Caco-2 (cell line): ENCODE measurements around the gene PRR5. TPM values are rescaled to one million over a fixed set of nuclear protein-coding genes. Genes with fewer than 3 reads are reported as not detected.

Experiments used
- BruUV-seq: library from RNA; stranded (reverse); fragments of 400-500 nt; replicated peaks from 2 replicates; lab custom pipeline; 2021; lab: Mats Ljungman, UMichigan
- CTCF ChIA-PET: fragments of 300-600 bp; sonication (Branson Sonifier 250); formaldehyde crosslinking; loops from one replicate; lab custom pipeline; 2022; ENCODE audit warnings: antibody characterized with exemption; lab: Charles Lee
- POLR2A ChIA-PET: fragments of 300-600 bp; sonication (Branson Sonifier 250); formaldehyde crosslinking; loops from one replicate; lab custom pipeline; 2022; ENCODE audit warnings: antibody characterized with exemption; lab: Charles Lee
- DNase-seq, 2 experiments: peaks; one replicate each; pipeline versions ENCODE4 v3.0.0 to v3.0.0-alpha.2; 2020 to 2022
- H3K27me3 ChIP-seq: replicated peaks from 2 replicates; pipeline ENCODE4 v1.6.0; 2011; ENCODE audit warnings: low read length; ENCODE audit not compliant: control insufficient read depth, insufficient read depth
- H3K36me3 ChIP-seq: 2 replicates; pipeline ENCODE4 v1.5.1; 2011; ENCODE audit warnings: low read length; ENCODE audit not compliant: control insufficient read depth, insufficient read depth
- H3K4me1 ChIP-seq: fragments of 250-450 bp; sonication (Bioruptor Pico); 2 replicates; pipeline ENCODE4 v1.5.1; 2020; ENCODE audit warnings: mild to moderate bottlenecking
- H3K4me3 ChIP-seq: 2 replicates; pipeline ENCODE4 v1.5.1; 2011; ENCODE audit warnings: low read depth, mild to moderate bottlenecking, control low read depth, low read length
- H3K9me3 ChIP-seq: fragments of 250-450 bp; sonication (Bioruptor Pico); 2 replicates; pipeline ENCODE4 v1.5.1; 2020; ENCODE audit warnings: mild to moderate bottlenecking, moderate library complexity
- H3K27ac Mint-ChIP-seq: one replicate; pipeline ENCODE4 v1.8.0; 2022; ENCODE audit warnings: mixed read lengths; ENCODE audit not compliant: unreplicated experiment
- H3K27me3 Mint-ChIP-seq: one replicate; pipeline ENCODE4 v1.8.0; 2022; ENCODE audit warnings: mixed read lengths; ENCODE audit not compliant: insufficient read depth, unreplicated experiment
- H3K36me3 Mint-ChIP-seq: one replicate; pipeline ENCODE4 v1.8.0; 2022; ENCODE audit warnings: mild to moderate bottlenecking, mixed read lengths; ENCODE audit not compliant: insufficient read depth, unreplicated experiment
- H3K4me1 Mint-ChIP-seq: one replicate; pipeline ENCODE4 v1.8.0; 2022; ENCODE audit warnings: low read depth, mixed read lengths; ENCODE audit not compliant: unreplicated experiment
- H3K4me3 Mint-ChIP-seq: one replicate; pipeline ENCODE4 v1.8.0; 2022; ENCODE audit warnings: mild to moderate bottlenecking, moderate library complexity, mixed read lengths; ENCODE audit not compliant: unreplicated experiment
- H3K9me3 Mint-ChIP-seq: one replicate; pipeline ENCODE4 v1.8.0; 2022; ENCODE audit warnings: mixed read lengths; ENCODE audit not compliant: unreplicated experiment
- CTCF ChIP-seq, 2 experiments: fragments of 200-600 bp in 1 of 2; IDR thresholded peaks; 1 replicate in 1 of 2; 2 replicates in 1 of 2; pipeline versions ENCODE4 v1.5.1 to v1.8.0; 2011 to 2022; ENCODE audit warnings: antibody characterized with exemption in 1 of 2, control low read depth in 1 of 2, inconsistent platforms in 1 of 2, low read depth in 1 of 2, low read length in 1 of 2, mild to moderate bottlenecking in 1 of 2, moderate library complexity in 1 of 2; ENCODE audit not compliant: insufficient read depth in 1 of 2, severe bottlenecking in 1 of 2, unreplicated experiment in 1 of 2
- intact Hi-C: fragments of 100-400 bp; cut with micrococcal nuclease; formaldehyde crosslinking; loops from one replicate; pipeline ENCODE4 v1.10.0; 2022; ENCODE audit not compliant: unreplicated experiment
- total RNA-seq: library from RNA; stranded (reverse); gene quantifications from 2 replicates; pipeline ENCODE4 v1.2.3, GENCODE V29; 2022

Gene PRR5
- total RNA-seq, 1 experiment from 2014 or later = 82.8 TPM

GRCh38 chr22:44665115-44665514 is 36.9 kb upstream of the PRR5 start:
- CTCF ChIA-PET = no interaction called here
- DNase-seq = no peak

GRCh38 chr22:44666207-44666585 is 35.8 kb upstream of the PRR5 start:
- no peaks in the 10 kb centered on the region for H3K36me3 ChIP-seq
- Mint-ChIP-seq H3K27ac (no peak overlapping the region), H3K36me3 (no peaks in the 10 kb centered on the region), H3K27me3 (no peaks in the 10 kb centered on the region), H3K4me3 (no peak overlapping the region), H3K9me3 (no peaks in the 10 kb centered on the region), H3K4me1 (no peaks in the 10 kb centered on the region)
- BruUV-seq = no TSS peak
- CTCF ChIA-PET = no interaction called here
- H3K27me3 ChIP-seq = no peaks in the 10 kb centered on the region
- no peak for DNase-seq
- POLR2A ChIA-PET = no interaction called here
- intact Hi-C loops = no loop called here
- TF ChIP-seq CTCF (IDR thresholded peaks at IDR 0.05; ENCODE audit: insufficient read depth in 1 of 2, low read depth in 1 of 2, low read length in 1 of 2, severe bottlenecking in 1 of 2, unreplicated experiment in 1 of 2) = no peak
- H3K9me3 ChIP-seq = no peaks in the 10 kb centered on the region
- peaks cover 14% of the 10 kb centered on the region for H3K4me1 ChIP-seq
- H3K4me3 ChIP-seq = no peak overlapping the region

More at GRCh38 chr22:44665115-44665514, 36.9 kb upstream of the PRR5 start:
- H3K4me3 ChIP-seq = no peak overlapping the region
- POLR2A ChIA-PET = no interaction called here
- BruUV-seq = no TSS peak
- peaks cover 14% of the 10 kb centered on the region for H3K4me1 ChIP-seq
- H3K4me3 Mint-ChIP-seq = no peak overlapping the region
- H3K9me3 ChIP-seq = no peaks in the 10 kb centered on the region
- H3K9me3 Mint-ChIP-seq = no peaks in the 10 kb centered on the region
- intact Hi-C loops = no loop called here
- no peaks in the 10 kb centered on the region for H3K36me3 ChIP-seq
- no peaks in the 10 kb centered on the region for H3K4me1 Mint-ChIP-seq
- H3K27ac Mint-ChIP-seq = no peak overlapping the region
- H3K27me3 ChIP-seq = no peaks in the 10 kb centered on the region
- no peaks in the 10 kb centered on the region for H3K27me3 Mint-ChIP-seq
- H3K36me3 Mint-ChIP-seq = no peaks in the 10 kb centered on the region
- TF ChIP-seq CTCF (IDR thresholded peaks at IDR 0.05; ENCODE audit: insufficient read depth in 1 of 2, low read depth in 1 of 2, low read length in 1 of 2, severe bottlenecking in 1 of 2, unreplicated experiment in 1 of 2) = no peak

GRCh38 chr22:44667276-44667675 is 34.7 kb upstream of the PRR5 start:
- no peak for DNase-seq
- H3K4me1 Mint-ChIP-seq = peaks cover 5% of the 10 kb centered on the region
- peaks cover 16% of the 10 kb centered on the region for H3K4me1 ChIP-seq
- ChIA-PET CTCF (no interaction called here), POLR2A (no interaction called here)
- no peaks in the 10 kb centered on the region for H3K9me3 ChIP-seq
- H3K27ac Mint-ChIP-seq = no peak overlapping the region
- intact Hi-C loops = no loop called here
- no TSS peak for BruUV-seq
- no peaks in the 10 kb centered on the region for H3K27me3 ChIP-seq
- H3K4me3 ChIP-seq = no peak overlapping the region
- no peaks in the 10 kb centered on the region for H3K36me3 ChIP-seq
- H3K27me3 Mint-ChIP-seq = no peaks in the 10 kb centered on the region
- no peak for TF ChIP-seq CTCF (IDR thresholded peaks at IDR 0.05; ENCODE audit: insufficient read depth in 1 of 2, low read depth in 1 of 2, low read length in 1 of 2, severe bottlenecking in 1 of 2, unreplicated experiment in 1 of 2)
- H3K36me3 Mint-ChIP-seq = no peaks in the 10 kb centered on the region
- H3K4me3 Mint-ChIP-seq = peak overlapping the region; percentile 72
- no peaks in the 10 kb centered on the region for H3K9me3 Mint-ChIP-seq
